CD4-positive, alpha-beta memory T cell (primary cell): ENCODE measurements around the gene DACH1. TPM values are rescaled to one million over a fixed set of nuclear protein-coding genes. Genes with fewer than 3 reads are reported as not detected.

ENCODE experiments used
- CTCF ChIA-PET: fragments of 350-600 bp; sonication (Branson Sonifier 250); formaldehyde crosslinking; loops from one replicate; lab custom pipeline; 2021; ENCODE audit warnings: inconsistent platforms; ENCODE audit not compliant: partially characterized antibody; lab: Charles Lee
- POLR2A ChIA-PET: fragments of 350-600 bp; sonication (Branson Sonifier 250); formaldehyde crosslinking; loops from one replicate; lab custom pipeline; 2021; ENCODE audit not compliant: partially characterized antibody; lab: Charles Lee
- DNase-seq, 5 donors: peaks; one replicate each; pipeline versions ENCODE4 v3.0.0 to v3.0.0-alpha.2; 2020 to 2022; ENCODE audit warnings: mixed read lengths in 1 of 5
- H3K27ac ChIP-seq: one replicate; pipeline ENCODE4 v1.7.0; 2013; ENCODE audit warnings: low read depth, low read length
- H3K27me3 ChIP-seq: 2 replicates; pipeline ENCODE4 v1.7.0; 2013; ENCODE audit warnings: mild to moderate bottlenecking, low read length, moderate library complexity; ENCODE audit not compliant: insufficient read depth
- H3K36me3 ChIP-seq: 2 replicates; pipeline ENCODE4 v1.7.0; 2013; ENCODE audit warnings: mild to moderate bottlenecking, low read length, moderate library complexity; ENCODE audit not compliant: insufficient read depth
- H3K4me1 ChIP-seq: 2 replicates; pipeline ENCODE4 v1.7.0; 2013; ENCODE audit warnings: mild to moderate bottlenecking, low read length, moderate library complexity; ENCODE audit not compliant: insufficient read depth
- H3K4me3 ChIP-seq, 2 donors: one replicate each; pipeline ENCODE4 v1.7.0; 2013; ENCODE audit warnings: low read length in 2 of 2, mild to moderate bottlenecking in 1 of 2
- H3K9me3 ChIP-seq, 2 donors: one replicate each; pipeline ENCODE4 v1.7.0; 2013; ENCODE audit warnings: low read length in 2 of 2, control low read depth in 1 of 2; ENCODE audit not compliant: control insufficient read depth in 1 of 2
- H3K27ac Mint-ChIP-seq, 7 donors: one replicate each; pipeline ENCODE4 v1.8.0; 2020 to 2021; ENCODE audit warnings: mixed read lengths in 7 of 7, mild to moderate bottlenecking in 6 of 7, inconsistent platforms in 3 of 7, moderate library complexity in 3 of 7
- H3K27me3 Mint-ChIP-seq, 2 donors: one replicate each; pipeline ENCODE4 v1.8.0; 2020 to 2021; ENCODE audit warnings: mixed read lengths in 2 of 2
- H3K36me3 Mint-ChIP-seq, 2 donors: one replicate each; pipeline ENCODE4 v1.8.0; 2020 to 2021; ENCODE audit warnings: mixed read lengths in 2 of 2, inconsistent platforms in 1 of 2, mild to moderate bottlenecking in 1 of 2
- H3K4me1 Mint-ChIP-seq, 4 donors: one replicate each; pipeline ENCODE4 v1.8.0; 2020 to 2021; ENCODE audit warnings: mixed read lengths in 4 of 4, mild to moderate bottlenecking in 1 of 4
- H3K4me3 Mint-ChIP-seq, 8 donors: one replicate each; pipeline ENCODE4 v1.8.0; 2020 to 2021; ENCODE audit warnings: mixed read lengths in 8 of 8, mild to moderate bottlenecking in 7 of 8, moderate library complexity in 6 of 8, inconsistent platforms in 3 of 8
- H3K9me3 Mint-ChIP-seq, 8 donors: one replicate each; pipeline ENCODE4 v1.8.0; 2020 to 2021; ENCODE audit warnings: mixed read lengths in 8 of 8, mild to moderate bottlenecking in 5 of 8, inconsistent platforms in 3 of 8, moderate library complexity in 1 of 8
- intact Hi-C: fragments of 100-400 bp; cut with micrococcal nuclease; formaldehyde crosslinking; loops from one replicate; pipeline ENCODE4 v1.15.1; 2023
- polyA plus RNA-seq, 2 donors: library from polyadenylated mRNA; unstranded; fragments of 300-500 nt; fragmentation: Illumina TruSeq; gene quantifications; one replicate each; pipeline ENCODE4 v1.2.3, GENCODE V29; 2021
- total RNA-seq, 2 experiments: library from RNA; stranded (reverse); gene quantifications; one replicate each; pipeline ENCODE4 v1.2.3, GENCODE V29; 2021

Gene DACH1
- total and polyA plus RNA-seq, 4 experiments from 2014 or later = not detected

DNA sequence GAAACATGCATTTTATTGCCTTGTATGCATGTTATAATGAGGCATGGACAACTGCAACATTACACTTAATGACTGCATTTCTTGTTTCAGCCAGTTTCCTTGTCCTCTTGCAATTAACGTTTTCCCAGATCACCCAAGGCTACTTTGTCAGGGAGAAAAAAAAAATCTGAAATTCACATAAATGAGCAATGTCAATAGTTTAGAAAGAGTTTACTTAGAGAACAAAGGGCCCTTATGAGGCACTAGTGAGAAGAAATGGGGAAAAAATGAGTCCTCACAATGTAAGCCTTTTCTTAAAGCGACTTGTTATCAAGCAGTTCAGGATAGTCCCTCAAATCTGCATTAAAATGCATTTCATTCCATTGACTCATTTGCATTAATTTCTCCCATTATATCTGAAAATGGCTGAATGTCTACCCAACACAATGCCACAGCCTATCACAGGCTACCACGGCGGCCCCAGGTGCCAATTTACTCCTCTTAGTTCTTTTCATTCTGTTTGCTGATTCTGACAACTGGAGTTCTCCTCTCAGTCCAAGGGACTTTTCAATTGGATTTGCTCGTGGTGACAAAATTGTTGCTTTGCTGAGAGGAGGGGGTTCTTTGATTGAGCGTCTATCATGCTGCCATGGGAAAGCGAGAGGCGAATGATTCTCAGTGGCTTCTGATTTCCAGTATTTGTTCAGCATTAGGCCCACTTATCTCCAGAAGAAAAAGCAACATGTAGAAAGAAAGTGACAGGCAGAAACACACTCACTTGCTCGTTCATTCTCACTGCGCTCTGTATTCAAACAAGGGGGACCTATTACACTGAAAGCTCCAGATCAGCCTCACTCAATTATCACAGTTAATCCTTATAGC, 107.1 kb downstream of the DACH1 start:
- H3K4me3 Mint-ChIP-seq = no peak overlapping the region
- POLR2A ChIA-PET = no interaction called here
- no peak for DNase-seq
- no peaks in the 10 kb centered on the region for H3K27me3 Mint-ChIP-seq
- Histone ChIP-seq H3K4me1 (no peaks in the 10 kb centered on the region), H3K4me3 (no peak overlapping the region), H3K36me3 (no peaks in the 10 kb centered on the region), H3K27ac (no peak overlapping the region), H3K9me3 (no peaks in the 10 kb centered on the region), H3K27me3 (no peaks in the 10 kb centered on the region)
- CTCF ChIA-PET = no interaction called here
- H3K4me1 Mint-ChIP-seq = no peaks in the 10 kb centered on the region
- intact Hi-C loops = no loop called here
- H3K27ac Mint-ChIP-seq = no peak overlapping the region
- peaks cover 0 to 3% (median 1%) of the 10 kb centered on the region in 8 donors for H3K9me3 Mint-ChIP-seq
- no peaks in the 10 kb centered on the region for H3K36me3 Mint-ChIP-seq

DNA sequence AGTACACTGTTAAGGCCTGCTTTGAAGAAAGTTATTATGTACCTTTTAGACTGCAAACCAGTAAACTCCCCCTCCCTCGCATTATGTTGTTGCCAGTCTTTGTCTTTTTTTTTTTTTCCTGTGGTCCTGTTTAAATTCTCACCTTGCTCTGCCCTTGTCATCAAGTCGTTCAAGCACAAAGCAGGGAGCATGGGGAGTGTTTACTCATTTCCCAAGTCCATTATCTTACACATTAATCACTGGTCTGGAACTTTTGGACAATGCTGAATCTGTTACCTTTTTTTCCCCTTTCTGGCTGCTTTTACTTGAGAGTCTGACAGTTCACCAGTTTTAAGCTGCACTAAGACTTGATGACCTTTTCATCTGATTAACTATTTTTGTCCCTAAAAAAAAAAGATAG, 108.2 kb downstream of the DACH1 start:
- H3K27me3 Mint-ChIP-seq = no peaks in the 10 kb centered on the region
- POLR2A ChIA-PET = no interaction called here
- CTCF ChIA-PET = no interaction called here

DNA sequence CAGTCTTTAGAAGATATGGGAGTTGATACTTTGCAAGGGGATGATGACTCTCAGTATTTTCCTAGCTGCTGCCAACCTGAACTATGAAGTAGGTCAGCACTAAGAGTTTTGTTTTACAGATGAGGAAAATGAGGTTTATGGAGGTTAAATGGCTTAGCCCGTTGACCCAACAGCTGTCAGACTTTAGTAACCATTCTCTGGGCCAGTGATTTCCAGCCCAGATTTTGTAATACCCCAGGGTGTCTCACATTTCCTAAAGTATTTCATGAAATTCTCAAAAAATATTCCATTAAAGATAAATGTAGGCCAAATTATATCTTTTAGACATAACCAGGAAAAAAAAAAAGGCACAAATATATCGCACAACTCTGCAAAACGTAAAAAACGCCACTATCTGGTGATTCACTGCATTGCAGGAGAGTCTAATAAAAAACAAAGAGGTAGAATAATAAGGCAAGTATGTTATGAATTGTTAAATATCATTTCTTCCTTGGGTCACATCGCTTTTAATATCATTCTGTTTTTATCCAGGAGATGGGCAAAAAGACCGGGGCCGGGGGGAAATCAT, 112.5 kb downstream of the DACH1 start:
- Histone ChIP-seq H3K4me1 (no peaks in the 10 kb centered on the region), H3K36me3 (no peaks in the 10 kb centered on the region), H3K4me3 (no peak overlapping the region), H3K27ac (no peak overlapping the region), H3K27me3 (no peaks in the 10 kb centered on the region), H3K9me3 (no peaks in the 10 kb centered on the region)
- H3K4me3 Mint-ChIP-seq = no peak overlapping the region
- peaks cover 0 to 3% (median 0%) of the 10 kb centered on the region in 8 donors for H3K9me3 Mint-ChIP-seq
- H3K27me3 Mint-ChIP-seq = no peaks in the 10 kb centered on the region
- H3K36me3 Mint-ChIP-seq = no peaks in the 10 kb centered on the region
- no peaks in the 10 kb centered on the region for H3K4me1 Mint-ChIP-seq
- intact Hi-C loops = no loop called here
- H3K27ac Mint-ChIP-seq = no peak overlapping the region
- CTCF ChIA-PET = no interaction called here
- no peak for DNase-seq
- POLR2A ChIA-PET = no interaction called here

More for the DNA sequence above, 108.2 kb downstream of the DACH1 start:
- intact Hi-C loops = no loop called here
- H3K27ac Mint-ChIP-seq = no peak overlapping the region
- Histone ChIP-seq H3K9me3 (no peaks in the 10 kb centered on the region), H3K36me3 (no peaks in the 10 kb centered on the region), H3K27ac (no peak overlapping the region), H3K27me3 (no peaks in the 10 kb centered on the region), H3K4me1 (no peaks in the 10 kb centered on the region), H3K4me3 (no peak overlapping the region)
- H3K4me3 Mint-ChIP-seq = no peak overlapping the region
- no peaks in the 10 kb centered on the region for H3K4me1 Mint-ChIP-seq
- H3K36me3 Mint-ChIP-seq = no peaks in the 10 kb centered on the region
- no peak for DNase-seq
- H3K9me3 Mint-ChIP-seq = peaks cover 0 to 5% (median under 1%) of the 10 kb centered on the region in 8 donors

DNA sequence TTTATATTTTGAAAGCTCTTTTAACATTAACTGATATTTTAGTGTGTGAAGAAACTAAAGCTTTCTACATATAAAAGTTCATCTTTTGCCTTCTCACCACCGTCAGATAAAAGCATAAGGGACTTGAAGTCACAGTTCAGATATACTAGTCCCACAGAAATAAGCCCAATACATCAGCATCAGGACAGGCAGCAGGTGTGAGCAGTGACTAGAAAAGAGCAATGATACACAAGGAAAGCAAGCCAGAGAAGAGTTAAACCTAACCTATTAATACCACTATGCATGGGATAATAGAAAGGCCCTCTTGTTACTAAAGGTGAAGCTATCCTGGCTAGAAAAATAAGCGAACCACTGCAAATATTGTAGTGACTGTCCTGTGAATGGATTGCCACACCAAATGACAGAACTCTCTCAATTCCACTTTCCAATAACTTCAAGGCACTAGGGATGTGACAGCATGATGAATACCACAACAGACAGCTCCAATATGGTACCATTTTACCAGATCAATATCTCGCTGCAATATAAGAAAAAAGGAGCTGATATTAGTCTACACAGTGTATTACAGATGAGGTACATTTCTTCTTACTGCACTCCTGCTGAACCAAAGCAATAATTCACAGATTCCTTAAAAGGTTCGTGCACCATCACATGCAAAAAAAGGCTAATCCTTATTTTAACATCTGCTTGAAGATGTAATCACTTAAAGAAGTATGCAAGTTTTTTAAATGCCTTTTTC, 114.1 kb downstream of the DACH1 start:
- no peaks in the 10 kb centered on the region for H3K9me3 ChIP-seq
- ChIA-PET POLR2A (no interaction called here), CTCF (no interaction called here)
- H3K4me3 ChIP-seq = no peak overlapping the region
- no peak for DNase-seq
- Mint-ChIP-seq H3K36me3 (no peaks in the 10 kb centered on the region), H3K9me3 (peaks cover 0 to 3% (median 0%) of the 10 kb centered on the region in 8 donors), H3K4me1 (no peaks in the 10 kb centered on the region), H3K27me3 (no peaks in the 10 kb centered on the region), H3K4me3 (no peak overlapping the region), H3K27ac (no peak overlapping the region)
- intact Hi-C loops = no loop called here
- no peak overlapping the region for H3K27ac ChIP-seq
- no peaks in the 10 kb centered on the region for H3K36me3 ChIP-seq
- H3K27me3 ChIP-seq = no peaks in the 10 kb centered on the region
- H3K4me1 ChIP-seq = no peaks in the 10 kb centered on the region

DNA sequence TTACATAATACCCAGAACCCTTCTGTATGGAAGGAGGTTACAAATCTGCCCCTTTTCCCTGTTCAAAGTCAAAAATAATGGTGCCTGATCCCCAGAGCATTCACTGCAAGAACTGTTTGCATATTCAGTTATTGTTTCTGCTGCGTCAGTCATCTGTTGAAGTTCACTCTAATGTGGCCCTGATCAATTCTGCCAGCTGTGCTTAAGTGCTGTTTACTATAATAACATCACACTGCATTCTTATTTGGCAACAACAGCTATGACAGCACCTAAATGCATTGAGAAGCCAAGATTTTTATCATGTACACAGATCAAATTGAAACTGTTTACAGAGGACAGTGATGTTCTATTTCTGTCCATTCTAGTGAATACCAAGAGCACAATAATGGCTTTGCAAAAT, 115.9 kb downstream of the DACH1 start:
- Histone ChIP-seq H3K27me3 (no peaks in the 10 kb centered on the region), H3K4me1 (no peaks in the 10 kb centered on the region), H3K27ac (no peak overlapping the region), H3K4me3 (no peak overlapping the region), H3K9me3 (no peaks in the 10 kb centered on the region), H3K36me3 (no peaks in the 10 kb centered on the region)
- Mint-ChIP-seq H3K27me3 (no peaks in the 10 kb centered on the region), H3K36me3 (no peaks in the 10 kb centered on the region), H3K27ac (no peak overlapping the region), H3K9me3 (peaks cover 0 to 3% (median 0%) of the 10 kb centered on the region in 8 donors), H3K4me3 (no peak overlapping the region), H3K4me1 (no peaks in the 10 kb centered on the region)
- DNase-seq = no peak
- intact Hi-C loops = no loop called here
- ChIA-PET POLR2A (no interaction called here), CTCF (no interaction called here)

DNA sequence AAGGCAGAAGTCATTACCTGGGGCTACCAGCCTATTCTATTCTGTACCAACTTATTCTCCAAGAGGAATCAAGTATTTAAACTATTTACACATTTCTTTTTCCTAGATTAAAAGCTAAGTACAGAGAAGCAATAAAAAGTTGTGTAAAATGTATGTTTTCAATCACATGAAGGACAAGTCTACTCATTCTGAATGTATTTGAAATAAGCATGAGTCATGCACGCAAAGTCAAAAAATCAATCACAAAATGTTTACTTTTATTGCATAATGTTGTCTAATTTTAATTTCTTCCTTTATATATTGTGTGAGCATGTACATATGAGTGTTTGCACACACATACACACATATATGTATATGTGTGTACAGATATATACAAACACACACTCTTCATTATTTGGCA, 136.7 kb downstream of the DACH1 start:
- H3K27ac ChIP-seq = no peak overlapping the region
- DNase-seq = no peak
- Mint-ChIP-seq H3K36me3 (no peaks in the 10 kb centered on the region), H3K27me3 (no peaks in the 10 kb centered on the region), H3K4me1 (no peaks in the 10 kb centered on the region), H3K9me3 (no peaks in the 10 kb centered on the region), H3K27ac (no peak overlapping the region), H3K4me3 (no peak overlapping the region)
- ChIA-PET POLR2A (no interaction called here), CTCF (no interaction called here)
- no peaks in the 10 kb centered on the region for H3K36me3 ChIP-seq
- intact Hi-C loops = no loop called here
- H3K27me3 ChIP-seq = no peaks in the 10 kb centered on the region
- H3K9me3 ChIP-seq = no peaks in the 10 kb centered on the region
- H3K4me1 ChIP-seq = no peaks in the 10 kb centered on the region
- H3K4me3 ChIP-seq = no peak overlapping the region

DNA sequence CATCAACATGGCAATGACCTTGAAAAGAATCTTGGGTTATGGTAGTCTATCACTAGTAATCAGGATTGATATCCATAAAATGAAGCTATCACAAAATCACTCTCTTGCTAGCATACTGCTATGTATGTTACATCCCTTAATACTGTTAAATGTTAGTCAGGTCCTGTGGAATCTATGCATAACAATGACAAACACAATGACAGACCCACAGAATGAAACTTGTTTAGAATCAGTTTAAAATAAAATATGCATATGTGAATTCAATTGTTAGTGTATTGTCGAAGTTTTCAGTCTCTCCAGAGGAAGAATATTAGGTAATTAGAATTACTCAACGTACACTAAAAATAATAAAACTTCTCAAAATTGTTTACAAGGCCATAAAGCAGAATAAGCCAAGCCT, 137.6 kb downstream of the DACH1 start:
- ChIA-PET CTCF (no interaction called here), POLR2A (no interaction called here)
- intact Hi-C loops = no loop called here
- Histone ChIP-seq H3K27ac (no peak overlapping the region), H3K27me3 (no peaks in the 10 kb centered on the region), H3K9me3 (no peaks in the 10 kb centered on the region), H3K4me3 (no peak overlapping the region), H3K4me1 (no peaks in the 10 kb centered on the region), H3K36me3 (no peaks in the 10 kb centered on the region)
- no peaks in the 10 kb centered on the region for H3K4me1 Mint-ChIP-seq
- H3K27me3 Mint-ChIP-seq = no peaks in the 10 kb centered on the region
- no peak overlapping the region for H3K27ac Mint-ChIP-seq
- DNase-seq = no peak
- no peak overlapping the region for H3K4me3 Mint-ChIP-seq
- H3K36me3 Mint-ChIP-seq = no peaks in the 10 kb centered on the region
- H3K9me3 Mint-ChIP-seq = no peaks in the 10 kb centered on the region
